ENCODE measurements around the gene TRIO.

The TRIO gene

DNA sequence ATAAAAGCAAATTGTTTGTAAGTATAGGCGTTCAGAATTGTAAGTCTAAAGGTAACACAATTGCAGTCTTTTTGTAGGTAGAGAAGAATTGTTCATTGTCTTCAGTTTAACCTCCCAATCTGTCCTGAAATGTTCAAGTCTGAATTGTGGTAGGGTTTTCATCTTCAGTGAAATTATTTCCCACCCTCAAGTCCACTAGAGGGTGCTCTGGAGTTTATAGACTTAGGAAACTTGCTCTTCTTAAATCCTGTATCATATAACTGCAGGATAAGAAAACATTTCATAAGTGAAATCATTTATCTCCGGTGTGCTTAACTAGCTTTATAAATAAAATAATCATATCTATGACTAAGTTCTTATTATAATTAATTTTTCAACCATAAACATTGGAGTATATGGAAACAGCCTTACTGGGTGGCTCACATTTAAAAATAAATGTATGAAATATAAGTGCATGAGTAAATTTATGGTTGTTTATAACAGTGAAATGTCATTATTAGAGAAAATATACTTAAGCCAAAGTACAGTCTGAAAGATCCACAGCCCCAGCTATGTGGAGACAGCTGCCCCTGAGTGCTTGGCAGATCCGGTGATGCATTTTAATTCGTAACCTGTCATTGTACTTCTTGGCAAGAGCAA, 256.0 kb downstream of the TRIO start:
- peak; percentile 90 for DNase-seq (ENCODE audit: low read depth)
- H3K4me3 ChIP-seq (ENCODE audit: low read depth, low read length): no peak overlapping the region
- TF ChIP-seq, protein P1, sequence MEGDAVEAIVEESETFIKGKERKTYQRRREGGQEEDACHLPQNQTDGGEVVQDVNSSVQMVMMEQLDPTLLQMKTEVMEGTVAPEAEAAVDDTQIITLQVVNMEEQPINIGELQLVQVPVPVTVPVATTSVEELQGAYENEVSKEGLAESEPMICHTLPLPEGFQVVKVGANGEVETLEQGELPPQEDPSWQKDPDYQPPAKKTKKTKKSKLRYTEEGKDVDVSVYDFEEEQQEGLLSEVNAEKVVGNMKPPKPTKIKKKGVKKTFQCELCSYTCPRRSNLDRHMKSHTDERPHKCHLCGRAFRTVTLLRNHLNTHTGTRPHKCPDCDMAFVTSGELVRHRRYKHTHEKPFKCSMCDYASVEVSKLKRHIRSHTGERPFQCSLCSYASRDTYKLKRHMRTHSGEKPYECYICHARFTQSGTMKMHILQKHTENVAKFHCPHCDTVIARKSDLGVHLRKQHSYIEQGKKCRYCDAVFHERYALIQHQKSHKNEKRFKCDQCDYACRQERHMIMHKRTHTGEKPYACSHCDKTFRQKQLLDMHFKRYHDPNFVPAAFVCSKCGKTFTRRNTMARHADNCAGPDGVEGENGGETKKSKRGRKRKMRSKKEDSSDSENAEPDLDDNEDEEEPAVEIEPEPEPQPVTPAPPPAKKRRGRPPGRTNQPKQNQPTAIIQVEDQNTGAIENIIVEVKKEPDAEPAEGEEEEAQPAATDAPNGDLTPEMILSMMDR (conservative IDR thresholded peaks at IDR 0.05; ENCODE audit: low read depth, low read length): peak; percentile 67

- TF ChIP-seq, protein P1 (conservative IDR thresholded peaks at IDR 0.05; ENCODE audit: low read depth, low read length): no peak
- no peak overlapping the region for H3K4me3 ChIP-seq (ENCODE audit: low read depth, low read length)
- peak; percentile 85 for DNase-seq (ENCODE audit: low read depth)
Observed at GRCh38 chr5:14400085-14400484, 256.9 kb downstream of the TRIO start.

GRCh38 chr5:14400611-14401010, 257.5 kb downstream of the TRIO start:
- TF ChIP-seq, protein P1 (conservative IDR thresholded peaks at IDR 0.05; ENCODE audit: low read depth, low read length): no peak
- DNase-seq (ENCODE audit: low read depth): peak; percentile 77
- no peak overlapping the region for H3K4me3 ChIP-seq (ENCODE audit: low read depth, low read length)

DNA sequence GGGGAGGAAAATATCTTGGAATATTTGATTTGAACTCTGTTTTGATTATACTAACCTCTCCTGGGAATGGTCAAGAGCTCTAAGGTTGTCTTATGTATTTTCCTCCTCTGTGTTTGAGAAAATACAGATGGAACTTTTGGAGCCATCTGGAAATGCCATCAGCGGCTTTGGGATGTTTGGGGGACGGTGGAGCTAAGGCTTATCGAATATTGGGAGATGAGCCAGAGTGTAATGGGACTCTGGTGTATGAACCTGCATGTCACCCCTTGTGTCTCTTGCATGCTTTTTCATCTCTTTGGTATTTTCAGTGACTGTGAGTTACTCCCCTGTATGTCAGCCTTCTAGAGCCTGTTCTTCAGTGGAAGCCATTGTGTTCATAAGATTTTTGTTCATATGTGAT, 258.5 kb downstream of the TRIO start:
- no peak overlapping the region for H3K4me3 ChIP-seq (ENCODE audit: low read depth, low read length)
- no peak for DNase-seq (ENCODE audit: low read depth)
- TF ChIP-seq, protein P1 (conservative IDR thresholded peaks at IDR 0.05; ENCODE audit: low read depth, low read length): no peak

DNA sequence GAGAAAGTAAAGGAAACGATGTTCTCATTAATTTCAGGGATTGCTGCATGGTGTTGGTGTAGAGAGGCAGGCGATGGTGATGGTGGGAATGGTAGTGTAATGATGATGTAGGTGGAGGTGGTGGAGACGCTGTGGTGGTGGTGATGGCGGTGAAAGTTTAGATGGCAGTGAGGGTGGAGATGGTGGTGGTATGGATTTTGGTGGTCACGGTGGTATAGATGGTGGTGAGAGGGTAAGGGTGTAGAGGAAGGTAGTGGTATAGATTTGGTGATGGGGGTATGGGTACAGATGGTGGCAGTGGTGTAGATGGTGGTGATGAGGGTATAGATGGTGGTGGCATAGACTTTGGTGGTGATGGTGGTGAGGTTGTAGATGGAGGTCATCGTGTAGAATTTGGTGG, 259.3 kb downstream of the TRIO start:
- no peak for DNase-seq (ENCODE audit: low read depth)
- TF ChIP-seq, protein P1 (conservative IDR thresholded peaks at IDR 0.05; ENCODE audit: low read depth, low read length): no peak
- no peak overlapping the region for H3K4me3 ChIP-seq (ENCODE audit: low read depth, low read length)

- H3K4me3 ChIP-seq (ENCODE audit: low read depth, low read length): no peak overlapping the region
- DNase-seq (ENCODE audit: low read depth): no peak
- TF ChIP-seq, protein P1 (conservative IDR thresholded peaks at IDR 0.05; ENCODE audit: low read depth, low read length): no peak
Observed at GRCh38 chr5:14404780-14405179, 261.6 kb downstream of the TRIO start.

DNA sequence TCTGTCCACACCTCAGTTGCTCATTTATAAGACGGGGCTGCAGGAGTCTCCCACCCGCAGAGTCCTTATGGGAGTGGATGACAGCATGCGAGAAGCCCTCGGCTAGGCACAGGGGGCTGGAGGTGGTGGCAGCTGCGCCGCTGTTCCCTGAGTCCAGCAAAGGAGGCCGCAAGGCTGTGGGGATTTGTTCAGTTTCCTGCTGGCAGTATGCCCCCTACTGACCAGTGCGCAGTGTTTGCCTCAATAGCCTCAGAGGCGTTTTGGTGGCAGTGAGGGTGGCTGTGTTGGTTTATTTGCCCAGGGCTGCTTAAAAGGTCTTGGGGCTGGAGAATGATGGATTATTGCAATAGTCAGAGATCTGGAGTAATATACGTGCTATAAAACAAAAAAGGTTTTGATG, 262.1 kb downstream of the TRIO start:
- H3K4me3 ChIP-seq (ENCODE audit: low read depth, low read length): no peak overlapping the region
- DNase-seq (ENCODE audit: low read depth): no peak
- TF ChIP-seq, protein P1 (conservative IDR thresholded peaks at IDR 0.05; ENCODE audit: low read depth, low read length): peak; percentile 52

Data from choroid plexus epithelial cell (primary cell).